Non-pigmented ciliary epithelial cell (primary cell): Measurements from ENCODE around the gene BTRC.
"Not testable (repeated sequence)": the region's sequence is repeated elsewhere in the genome, so short reads cannot be mapped to it uniquely, and the experiment has no call there.

ENCODE experiments used
- DNase-seq: peaks from one replicate; pipeline ENCODE4 v3.0.0-alpha.2; 2010; ENCODE audit warnings: low read depth

BTRC gene

DNA sequence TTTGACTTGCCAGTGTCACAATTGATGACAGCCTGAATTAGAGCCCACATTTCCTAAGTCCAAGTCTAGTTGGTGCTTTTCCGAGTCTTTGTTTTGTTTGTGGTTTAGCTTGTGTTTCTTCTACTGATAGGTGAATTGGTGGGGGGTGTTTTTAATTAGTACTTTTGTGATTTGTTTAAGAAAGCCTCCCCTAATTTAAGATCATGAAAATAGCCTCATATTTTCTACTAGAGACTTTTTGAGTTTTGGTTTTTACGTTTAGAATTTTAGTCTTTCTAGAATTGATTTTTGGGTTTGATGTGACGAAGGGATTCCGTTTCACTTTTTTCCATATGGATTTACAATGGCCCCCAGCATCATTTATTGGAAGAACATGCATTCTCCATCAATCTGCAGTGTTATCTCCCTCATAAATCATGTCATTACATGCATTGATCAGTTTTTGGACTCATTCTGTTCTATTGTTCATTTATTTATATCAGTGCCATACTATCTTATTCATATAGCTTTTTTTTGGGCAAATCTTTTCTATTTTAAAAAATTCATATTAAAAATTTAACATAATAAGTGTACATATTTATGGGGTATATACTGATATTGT is 32.8 kb downstream of the BTRC start:
- DNase-seq: no peak

DNA sequence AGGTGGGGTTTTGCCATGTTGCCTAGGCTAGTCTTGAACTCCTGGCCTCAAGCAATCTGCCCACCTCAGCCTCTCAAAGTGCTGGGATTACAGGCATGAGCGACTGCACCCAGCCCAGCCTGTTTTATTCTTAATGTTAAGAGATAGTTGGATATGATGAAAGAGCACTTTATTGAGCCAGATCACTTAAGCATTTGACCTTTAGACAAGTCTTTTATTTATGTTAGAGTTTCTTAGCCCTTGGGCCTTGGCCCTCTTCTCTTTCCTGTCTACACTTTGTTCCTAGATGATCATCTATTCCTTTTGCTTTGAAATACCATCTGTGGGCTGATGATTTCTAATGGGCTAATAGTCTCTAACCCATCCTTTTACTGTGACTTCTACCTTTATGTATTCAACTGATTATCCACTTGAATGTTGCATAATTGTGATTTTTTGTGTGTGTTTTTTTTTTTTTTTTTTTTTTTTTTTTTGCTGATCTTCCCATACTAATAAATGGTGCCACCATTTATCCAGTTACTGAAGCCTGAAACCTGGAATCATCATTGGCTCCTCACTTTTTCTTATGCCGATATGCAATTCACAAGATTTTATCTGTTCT is 34.8 kb downstream of the BTRC start:
- no peak for DNase-seq

DNA sequence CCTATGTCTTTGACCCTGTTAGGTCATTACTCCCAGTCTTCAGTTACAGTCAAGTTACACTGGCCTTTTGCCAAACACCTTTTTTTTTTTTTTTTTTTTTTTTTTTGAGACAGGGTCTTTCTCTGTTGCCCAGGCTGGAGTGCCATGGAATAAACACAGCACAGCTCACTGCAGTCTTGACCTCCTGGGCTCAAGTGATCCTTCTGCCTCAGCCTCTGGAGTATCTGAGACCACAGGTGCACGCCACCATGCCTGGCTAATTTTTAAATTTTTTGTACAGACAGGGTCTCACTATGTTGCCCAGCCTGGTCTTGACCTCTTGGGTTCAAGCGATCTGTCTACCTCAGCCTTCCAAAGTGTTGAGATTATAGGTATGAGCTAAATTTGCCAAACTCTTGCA is 35.6 kb downstream of the BTRC start:
- not testable (repeated sequence) for DNase-seq

DNA sequence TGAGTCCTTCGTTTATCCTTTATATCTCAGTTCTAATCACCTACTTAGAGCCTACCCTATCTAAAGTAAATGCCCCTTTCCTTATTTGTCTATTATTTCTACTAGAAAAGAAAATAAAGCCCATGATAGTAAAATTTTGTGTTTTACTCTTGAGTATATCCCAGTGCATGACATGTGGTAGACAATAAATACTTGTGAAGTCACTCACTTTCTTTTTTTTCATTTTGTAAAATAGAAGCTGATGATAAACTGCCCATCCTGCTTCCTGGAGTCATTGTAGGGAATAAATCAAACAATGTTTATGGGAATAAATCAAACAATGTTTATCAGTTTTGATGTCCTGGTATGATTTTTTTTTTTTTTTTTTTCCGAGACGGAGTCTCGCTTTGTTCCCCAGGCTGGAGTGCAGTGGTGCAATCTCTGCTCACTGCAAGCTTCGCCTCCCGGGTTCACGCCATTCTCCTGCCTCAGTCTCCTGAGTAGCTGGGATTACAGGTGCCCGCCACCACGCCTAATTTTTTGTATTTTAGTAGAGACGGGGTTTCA is 36.1 kb downstream of the BTRC start:
- no peak for DNase-seq

DNA sequence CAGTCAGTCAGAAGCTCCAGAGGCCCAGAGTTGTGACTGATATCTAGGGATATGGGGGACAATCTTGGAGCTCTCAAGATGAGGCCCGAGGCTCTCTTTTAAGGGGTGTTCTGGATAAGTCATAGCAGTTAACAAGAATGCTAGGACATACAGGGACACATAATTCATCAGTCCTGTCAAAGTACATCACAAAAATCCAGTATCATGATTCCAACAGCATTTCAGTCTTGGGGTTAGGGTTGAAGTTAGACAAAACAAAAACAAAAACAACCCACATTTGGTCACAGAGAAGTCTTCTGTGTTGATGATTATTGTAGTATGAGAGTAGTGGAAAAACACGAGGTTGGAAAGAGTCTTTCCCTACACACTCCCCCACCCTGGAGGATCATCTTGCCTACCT is 39.4 kb downstream of the BTRC start:
- DNase-seq: no peak

DNA sequence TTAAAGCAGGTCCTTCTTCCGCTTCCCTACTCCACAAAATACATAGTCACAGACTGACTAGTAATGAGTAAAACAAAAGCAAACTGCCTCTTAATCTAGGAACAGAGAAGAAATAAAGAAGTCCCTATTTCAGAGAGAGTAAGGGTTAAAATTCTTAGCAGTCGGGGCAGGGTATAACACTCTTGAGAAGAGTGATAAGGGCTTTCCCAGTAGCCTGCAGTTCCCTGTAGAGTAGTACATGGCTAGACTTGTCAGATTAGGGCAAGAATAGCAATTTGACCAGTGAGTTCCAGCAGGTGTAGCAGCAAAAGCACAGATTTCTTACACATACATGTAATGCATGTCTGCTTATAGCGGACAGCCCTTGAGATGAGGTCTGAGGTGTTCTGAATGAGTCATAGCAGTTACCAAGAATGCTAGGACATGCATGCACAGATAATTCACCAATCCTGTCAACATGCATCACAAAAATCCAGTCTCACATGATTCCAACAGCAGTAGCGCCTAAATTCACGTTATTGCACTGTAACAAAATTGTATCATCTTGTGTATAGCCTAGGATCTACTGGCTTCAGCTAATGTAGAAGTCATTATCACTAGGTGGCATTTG is 40.7 kb downstream of the BTRC start:
- DNase-seq: no peak

DNA sequence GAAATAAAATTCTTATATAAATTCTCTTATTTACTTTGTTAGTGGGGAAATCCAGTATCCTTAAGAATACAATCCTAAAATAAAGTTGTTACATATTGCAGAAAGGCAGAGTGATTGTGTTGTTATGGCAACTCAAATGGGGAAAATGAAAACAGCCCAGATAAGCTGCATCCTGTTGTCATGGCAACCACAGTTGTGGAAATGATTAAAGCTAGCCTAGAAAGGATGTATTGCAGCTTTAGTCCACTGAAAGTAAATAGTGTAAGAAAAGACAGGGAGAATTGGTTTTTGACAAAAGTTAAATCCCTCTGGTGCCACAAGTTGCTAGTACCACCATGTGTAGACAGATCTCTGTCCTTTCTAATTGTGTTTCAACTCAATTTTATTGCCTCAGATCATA is 43.2 kb downstream of the BTRC start:
- peak; percentile 18 for DNase-seq

DNA sequence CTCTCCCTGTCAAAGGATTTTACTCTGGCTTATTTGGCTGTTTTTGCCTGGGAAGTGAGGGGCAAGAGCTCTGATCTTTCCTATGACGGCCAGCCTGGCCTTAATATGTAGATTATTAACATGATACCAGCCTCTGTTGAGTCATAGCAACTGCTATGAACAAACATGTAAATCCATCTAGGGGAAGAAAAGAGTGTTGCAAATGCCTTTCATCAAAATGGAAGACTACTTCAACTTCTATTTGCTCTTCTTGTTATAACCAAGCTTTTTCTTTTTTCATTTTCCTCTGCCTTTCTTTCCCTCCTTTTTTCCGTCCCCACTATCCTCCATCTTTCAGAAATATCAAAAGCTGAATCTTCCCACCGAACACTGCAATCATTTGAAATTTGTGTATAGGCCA is 46.6 kb downstream of the BTRC start:
- no peak for DNase-seq

DNA sequence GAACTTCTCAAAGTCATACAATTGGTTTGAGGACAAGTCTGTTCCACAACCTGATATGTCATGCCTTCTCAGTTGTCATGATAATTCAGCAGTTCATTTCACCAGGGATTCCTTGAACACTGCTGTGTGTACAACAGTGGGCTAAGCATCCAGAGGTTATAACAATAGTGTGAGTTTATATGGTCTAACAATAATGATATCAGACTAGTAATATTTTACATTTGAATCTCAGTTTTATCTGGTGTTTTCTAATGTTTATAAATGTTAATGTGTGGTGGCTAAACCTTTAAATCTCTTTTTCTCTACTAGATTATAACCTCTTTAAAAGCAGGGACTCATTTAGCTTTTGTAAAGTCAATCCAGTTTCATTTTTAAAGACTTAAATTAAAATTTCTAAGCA is 48.7 kb downstream of the BTRC start:
- no peak for DNase-seq

DNA sequence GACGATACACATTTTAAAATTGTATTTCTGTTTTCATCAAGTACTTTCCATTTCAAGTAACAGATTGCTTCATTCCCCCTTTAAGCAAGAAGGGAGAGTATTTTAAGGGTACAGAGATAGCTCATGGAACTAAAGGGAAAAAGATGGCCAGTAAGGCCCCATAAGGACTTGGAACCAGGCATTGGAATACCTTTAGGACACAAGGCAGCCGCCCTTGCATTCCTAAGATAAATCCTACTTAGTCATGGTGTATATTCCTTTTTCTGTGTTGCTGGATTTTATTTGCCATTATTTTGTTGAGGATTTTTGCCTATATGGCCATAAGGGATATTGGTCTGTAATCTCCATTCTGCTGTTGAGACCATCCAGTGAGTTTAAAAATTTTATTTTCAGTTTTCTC is 49.2 kb downstream of the BTRC start:
- no peak for DNase-seq

DNA sequence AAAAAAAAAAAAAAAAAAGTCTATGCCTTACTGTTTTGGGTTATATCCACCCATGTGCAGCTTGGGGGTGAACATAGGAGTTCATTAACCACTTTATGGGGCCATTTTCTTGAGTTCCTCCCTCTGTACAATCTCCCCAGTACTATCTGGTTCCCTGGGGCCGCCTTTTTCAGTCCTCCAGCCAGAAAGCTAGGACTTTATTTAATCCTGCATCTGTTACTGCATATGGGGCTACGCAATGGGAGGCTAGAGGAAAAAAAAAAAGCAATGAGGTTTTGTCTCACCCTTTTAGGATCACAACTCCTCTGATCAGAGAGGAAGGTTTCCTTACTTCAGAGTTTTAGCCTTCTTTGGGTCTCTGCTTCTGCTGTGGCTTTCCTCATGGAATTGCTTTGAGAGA is 51.0 kb downstream of the BTRC start:
- no peak for DNase-seq

DNA sequence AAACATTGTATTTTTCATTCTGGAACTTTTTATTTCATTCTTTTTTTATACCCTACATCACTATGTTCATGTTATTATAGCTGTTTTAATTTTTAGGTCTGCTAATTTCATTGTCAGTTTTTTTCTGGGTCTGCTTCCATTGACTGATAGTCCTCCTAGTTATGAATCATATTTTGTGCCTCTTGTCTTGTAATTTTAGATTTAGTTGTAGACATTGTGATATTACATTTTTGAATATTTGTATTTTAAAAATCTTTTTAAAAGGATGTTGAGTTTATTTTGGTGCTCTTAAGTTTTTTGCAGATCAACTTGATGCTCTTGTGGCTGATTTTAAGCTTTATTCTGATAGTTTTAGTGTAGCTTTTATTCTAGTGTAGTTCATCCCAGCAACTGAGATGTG is 57.6 kb downstream of the BTRC start:
- no peak for DNase-seq

DNA sequence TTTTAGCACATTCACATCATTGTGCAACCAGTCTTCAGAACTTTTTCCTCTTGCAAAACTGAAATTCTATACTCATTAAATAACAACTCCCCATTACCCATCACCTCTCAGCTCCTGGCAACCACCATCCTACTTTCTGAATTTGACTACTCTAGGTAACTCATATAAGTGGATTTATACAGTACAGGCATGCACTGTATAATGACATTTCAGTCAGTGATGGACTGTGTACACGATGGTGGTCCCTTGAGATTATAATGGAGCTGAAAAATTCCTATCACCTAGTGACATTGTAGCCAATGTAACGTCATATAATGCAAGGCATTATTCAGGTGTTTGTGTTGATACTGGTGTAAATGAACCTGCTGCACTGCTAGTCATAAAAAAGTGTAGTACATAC is 60.1 kb downstream of the BTRC start:
- DNase-seq: no peak

DNA sequence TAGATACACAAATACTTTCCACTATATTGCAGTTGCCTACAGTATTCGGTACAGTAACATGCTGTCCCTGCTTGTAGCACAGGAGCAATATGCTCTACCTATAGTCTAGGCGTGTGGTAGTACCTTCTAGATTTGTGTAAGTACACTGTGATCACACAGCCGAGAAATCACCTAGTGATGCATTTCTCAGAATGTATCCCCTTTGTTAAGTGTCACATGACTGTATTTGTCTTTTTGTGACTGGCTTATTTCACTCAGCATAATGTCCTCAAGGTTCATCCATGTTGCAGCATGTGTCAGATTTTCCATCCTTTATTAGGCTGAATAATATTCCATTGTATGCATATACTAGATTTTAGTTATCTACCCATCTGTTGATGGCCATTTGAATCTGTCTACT is 61.9 kb downstream of the BTRC start:
- no peak for DNase-seq

DNA sequence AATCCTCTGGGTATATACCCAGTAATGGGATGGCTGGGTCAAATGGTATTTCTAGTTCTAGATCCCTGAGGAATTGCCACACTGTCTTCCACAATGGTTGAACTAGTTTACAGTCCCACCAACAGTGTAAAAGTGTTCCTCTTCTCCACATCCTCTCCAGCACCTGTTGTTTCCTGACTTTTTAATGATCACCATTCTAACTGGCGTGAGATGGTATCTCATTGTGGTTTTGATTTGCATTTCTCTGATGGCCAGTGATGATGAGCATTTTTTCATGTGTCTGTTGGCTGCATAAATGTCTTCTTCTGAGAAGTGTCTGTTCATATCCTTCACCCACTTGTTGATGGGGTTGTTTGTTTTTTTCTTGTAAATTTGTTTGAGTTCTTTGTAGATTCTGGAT is 68.0 kb downstream of the BTRC start:
- DNase-seq: not testable (repeated sequence)

DNA sequence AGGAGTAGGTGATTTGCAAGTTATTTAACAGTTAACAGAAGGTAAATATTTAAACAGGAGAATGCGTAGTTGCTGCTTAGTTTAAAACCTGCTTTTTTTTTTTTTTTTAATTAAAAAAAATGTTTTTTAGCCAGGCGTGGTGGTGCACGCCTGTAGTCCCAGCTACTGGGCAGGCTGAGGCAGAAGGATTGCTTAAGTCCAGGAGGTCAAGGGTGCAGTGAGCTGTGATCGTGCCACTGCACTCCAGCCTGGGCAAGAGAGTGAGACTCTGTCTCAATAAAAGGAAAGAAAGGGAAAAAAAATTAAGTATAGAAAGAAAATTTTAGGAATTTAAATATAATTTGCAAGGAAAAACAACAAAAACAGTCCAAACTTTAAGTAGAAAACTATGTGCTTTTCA is 71.6 kb downstream of the BTRC start:
- no peak for DNase-seq

DNA sequence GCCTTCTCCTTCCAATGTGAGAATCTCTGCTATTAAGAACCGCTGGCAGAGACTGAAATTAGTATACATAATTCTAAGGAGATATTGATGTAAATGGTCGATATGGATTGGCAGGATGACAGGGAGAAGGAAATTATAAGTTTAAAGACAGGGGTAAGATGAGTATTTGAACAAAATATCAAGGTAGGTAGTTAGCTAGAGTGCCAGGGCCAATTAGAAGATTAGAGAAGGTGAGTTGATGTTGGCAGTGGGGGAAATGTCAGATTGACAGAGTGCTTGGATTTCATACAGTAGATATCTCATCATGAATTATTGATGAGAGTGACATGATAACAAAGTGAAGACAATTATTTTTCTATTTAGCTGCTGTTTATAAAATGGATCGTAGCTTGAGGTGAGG is 74.1 kb downstream of the BTRC start:
- no peak for DNase-seq

DNA sequence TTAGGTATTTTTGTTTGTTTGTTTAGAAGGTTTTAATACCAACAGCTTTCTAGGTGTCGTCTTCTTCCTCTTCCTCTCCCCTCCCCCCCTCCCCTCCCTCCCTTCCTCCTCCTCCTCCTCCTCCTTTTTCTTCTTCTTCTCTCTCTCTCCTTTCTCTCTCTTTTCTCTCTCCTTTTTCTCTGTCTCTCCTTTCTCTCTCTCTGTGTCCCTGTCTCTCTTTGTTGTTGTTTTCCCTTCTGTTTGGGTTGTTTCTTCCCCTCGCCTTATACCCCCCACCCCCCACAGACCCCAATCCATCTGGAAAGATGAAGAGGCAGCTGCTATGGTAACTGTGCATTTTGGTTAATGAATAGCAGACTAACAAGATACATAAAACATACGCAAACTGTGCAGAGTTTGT is 75.5 kb downstream of the BTRC start:
- DNase-seq: no peak

DNA sequence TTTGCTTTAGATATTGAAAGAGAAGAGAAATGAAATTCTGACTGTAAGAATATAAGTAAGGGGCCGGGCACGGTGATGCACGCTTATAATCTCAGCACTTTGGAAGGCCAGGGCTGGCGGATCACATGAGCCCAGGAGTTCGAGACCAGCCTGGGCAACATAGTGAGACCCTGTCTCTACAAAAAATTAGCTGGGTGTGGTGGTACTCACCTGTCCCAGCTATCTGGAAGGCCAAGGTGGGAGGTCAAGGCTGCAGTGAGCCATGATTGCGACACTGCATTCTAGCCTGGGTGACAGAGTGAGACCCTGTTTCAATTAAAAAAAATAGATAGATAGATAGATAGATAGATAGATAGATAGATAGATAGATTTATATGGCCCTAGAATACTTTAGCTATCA is 82.3 kb downstream of the BTRC start:
- no peak for DNase-seq

DNA sequence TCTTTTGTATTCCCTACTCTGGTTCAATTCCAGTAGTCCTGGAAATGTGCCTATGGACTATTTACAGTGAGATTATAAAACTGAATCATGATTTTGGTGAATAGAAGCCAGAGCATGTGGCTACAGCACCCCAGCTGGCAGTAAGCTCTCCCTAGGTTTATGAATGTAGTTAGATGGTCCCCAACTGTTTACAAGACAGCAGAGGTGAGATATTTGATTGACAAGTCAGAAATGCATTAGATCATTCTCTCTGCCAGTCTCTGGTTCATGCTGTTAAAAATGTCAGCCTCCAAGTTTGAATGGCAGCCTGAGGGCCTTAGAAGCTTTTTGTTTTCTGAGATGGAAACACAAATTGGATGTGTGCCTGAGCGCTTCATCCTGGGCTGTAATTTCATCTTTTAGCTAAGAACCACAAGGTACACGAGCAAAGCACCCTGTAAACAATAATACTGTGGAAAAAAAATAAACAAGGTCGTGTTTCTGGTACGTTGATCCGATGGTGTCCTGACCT is 85.0 kb downstream of the BTRC start:
- no peak for DNase-seq

DNA sequence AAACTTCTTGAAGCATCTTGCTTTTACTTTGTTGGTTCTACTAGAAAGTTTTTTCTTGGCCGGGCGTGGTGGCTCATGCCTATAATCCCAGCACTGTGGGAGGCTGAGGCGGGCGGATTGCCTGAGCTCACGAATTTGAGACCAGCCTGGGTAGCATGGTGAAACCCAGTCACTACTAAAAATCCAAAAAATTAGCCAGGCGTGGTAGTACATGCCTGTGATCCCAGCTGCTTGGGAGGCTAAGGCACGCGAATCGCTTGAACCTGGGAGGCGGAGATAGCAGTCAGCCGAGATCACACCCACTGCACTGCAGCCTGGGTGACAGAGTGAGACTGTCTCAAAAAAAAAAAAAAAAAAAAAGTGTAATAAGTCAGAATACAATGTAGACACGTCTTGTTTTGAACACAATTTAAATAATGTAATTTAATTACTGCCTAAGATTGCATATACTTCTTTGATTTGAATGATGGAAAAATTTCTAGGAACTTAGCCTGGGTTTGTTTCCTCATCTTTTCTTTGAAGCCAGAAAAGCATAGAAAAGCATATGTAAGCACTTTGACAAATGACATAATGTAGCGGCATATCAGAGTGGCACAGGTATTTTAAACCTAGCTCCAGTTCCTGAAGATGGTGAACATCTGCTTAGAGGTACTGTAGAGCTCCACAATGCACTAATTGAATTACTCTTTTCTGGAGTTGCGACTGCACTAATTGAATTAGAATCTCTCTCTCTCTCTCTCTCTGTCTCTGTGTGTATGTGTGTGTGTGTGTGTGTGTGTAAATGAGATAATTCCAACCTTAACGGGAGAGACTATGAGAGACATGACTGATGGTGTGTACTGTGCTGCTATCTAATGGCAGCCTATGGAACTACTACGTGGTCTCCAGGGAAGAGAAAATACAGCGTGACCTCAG is 87.8 kb downstream of the BTRC start:
- peak; percentile 52 for DNase-seq

DNA sequence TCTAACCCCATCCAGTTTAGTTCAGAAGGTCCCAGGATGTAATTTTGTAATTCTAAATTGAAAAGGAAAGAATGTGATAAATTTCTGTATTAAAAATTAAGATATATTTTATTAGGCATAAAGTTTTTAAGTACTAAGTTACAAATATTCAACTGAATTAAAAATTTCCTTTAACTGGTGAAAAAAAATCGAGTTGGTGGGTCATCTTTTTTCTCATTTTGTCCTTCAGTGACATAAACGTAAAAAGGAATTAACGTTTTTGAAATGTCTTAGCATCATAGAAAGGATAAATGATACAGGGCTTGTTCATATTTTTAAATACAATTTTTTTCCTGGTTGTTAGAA is 88.5 kb downstream of the BTRC start:
- no peak for DNase-seq
